Stimulated activated CD8-positive, alpha-beta memory T cell treated with anti-CD3 and anti-CD28 coated beads, Interleukin-12 subunit alpha, Interleukin-12 subunit beta, amount 100 ng/mL, for 4 hours (primary cell): ENCODE data around the gene MTFMT.

ENCODE experiments used
- DNase-seq: peaks from one replicate; pipeline ENCODE4 v3.0.0-alpha.2; 2020; ENCODE audit warnings: low read depth

MTFMT gene

DNA sequence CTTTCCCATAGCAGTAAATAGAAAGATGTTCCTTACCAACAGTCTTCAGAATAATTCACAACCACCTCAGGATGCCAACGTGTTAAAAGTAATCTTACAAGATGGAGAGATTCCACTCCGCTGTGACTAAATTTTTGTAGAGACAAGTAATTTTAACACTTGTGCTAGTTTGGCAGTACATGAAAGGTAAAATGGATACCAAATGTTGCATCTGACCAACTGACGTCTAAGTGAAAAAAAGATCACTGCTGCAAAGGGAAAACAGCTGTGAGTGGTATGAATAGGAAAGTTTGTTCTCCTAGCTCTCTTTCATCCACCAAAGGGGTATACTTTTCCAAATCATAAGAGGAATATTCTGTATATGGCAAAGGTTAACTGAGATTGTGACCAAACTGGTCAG, 42.3 kb downstream of the MTFMT start:
- no peak for DNase-seq

DNA sequence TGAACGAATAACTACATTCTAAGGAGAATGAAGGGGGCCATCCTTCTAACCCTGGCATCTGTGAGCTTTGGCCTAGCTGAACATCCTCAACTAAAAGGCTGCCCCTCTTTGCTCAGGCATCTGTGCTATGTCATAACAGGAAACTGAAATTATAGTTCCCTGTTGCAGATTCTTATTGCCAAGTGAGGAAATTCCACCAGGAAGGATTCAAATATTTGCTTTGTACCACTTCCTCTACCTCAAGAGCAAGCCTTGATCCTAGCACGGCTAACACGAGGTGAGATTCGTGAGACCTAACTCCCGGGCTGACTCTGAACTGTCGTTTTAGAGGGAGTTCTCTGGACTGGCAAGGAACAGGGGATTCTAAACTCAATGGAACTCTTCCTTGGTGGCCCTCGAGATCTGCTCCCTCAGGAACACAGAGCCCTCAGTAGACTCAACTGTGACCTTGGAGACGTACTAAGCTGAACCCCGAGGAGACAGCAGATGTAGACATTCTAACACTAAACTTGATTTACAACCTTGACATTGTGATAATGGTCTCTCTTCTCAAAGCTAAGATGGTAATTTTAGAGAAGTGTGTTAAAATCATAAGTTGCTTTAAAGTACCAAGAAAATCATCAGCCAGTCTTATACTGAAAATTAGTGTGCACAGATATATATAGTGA, 43.9 kb downstream of the MTFMT start:
- no peak for DNase-seq

DNA sequence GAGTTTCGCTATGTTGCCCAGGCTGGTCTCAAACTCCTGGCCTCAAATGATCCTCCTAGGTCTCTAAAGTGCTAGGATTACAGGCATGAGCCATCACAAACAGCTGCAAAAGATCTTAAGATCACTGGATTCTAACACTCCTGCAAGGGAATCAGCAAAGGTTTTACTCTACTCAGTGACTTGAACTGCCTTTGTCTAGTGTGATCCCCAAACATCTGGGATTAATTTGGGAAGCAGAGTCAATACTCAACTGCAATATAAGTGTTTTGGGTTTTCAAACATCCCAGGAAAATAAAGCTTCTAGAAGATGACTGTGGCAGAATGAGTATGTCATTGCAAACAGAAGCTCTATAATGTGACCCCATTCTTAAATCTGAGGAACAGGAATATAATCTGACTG, 47.0 kb downstream of the MTFMT start:
- DNase-seq, result no peak

- DNase-seq, result no peak
Observed at GRCh38 chr15:64981812-64982431, 47.5 kb downstream of the MTFMT start.

GRCh38 chr15:64979252-64979710, 50.2 kb downstream of the MTFMT start:
- no peak for DNase-seq

GRCh38 chr15:64975390-64975789, 54.0 kb downstream of the MTFMT start:
- no peak for DNase-seq

DNA sequence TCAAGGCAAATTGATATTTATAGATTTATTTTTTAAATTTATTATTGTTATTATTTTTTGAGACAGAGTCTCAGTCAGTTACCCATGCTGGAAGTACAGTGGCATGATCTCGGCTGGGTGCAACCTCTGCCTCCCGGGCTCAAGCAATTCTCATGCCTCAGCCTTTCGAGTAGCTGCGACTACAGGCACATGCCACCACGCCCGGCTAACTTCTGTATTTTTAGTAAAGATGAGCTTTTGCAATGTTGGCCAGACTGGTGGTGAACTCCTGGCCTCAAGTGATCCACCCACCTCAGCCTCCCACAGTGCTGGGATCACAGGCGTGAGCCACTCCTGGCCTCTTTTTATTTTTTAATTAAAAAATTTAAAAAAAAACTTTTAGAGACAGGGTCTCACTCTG, 58.7 kb downstream of the MTFMT start:
- DNase-seq, result no peak

GRCh38 chr15:64969401-64969800, 60.0 kb downstream of the MTFMT start:
- no peak for DNase-seq

DNA sequence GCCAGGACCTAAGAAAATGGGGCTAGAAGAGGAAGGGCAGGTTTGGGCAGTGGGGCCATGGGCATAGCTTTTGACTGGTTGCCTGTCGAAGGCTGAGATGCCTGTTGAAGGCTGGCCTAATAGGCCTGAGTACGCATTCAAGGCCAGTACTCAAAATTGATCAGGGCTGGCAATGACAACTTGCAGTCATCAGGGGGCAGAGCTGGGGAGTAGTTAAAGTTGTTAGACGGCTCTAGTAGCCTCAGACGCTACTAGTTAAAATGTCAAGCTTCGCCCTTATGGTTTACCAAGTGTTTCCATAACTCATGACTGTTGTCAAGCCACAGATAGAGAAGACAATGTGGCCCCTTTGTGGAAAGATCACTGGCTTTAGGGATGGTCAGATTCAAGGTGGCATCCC, 68.4 kb downstream of the MTFMT start:
- no peak for DNase-seq

DNA sequence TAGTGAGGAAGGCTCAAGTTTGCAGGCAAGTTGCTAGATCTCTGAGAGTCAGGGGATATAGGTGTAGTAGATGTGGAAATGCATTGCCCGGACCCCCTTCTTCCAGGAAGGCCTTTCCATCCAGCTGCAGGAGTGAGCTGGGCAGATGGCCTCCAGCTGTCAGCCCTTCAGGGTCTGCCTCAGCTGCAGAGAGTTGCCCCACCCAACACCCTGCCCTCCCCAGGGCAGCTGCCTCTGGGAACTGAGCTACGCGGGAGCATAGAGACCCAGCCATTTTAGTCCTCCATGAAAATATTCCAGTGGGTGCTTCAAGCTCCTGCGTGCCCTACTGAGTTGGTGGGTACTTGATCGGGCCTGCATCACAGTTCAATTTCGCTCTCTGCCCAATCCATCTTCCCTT, 69.3 kb downstream of the MTFMT start:
- no peak for DNase-seq

- DNase-seq, result no peak
Observed at GRCh38 chr15:64959128-64959527, 70.3 kb downstream of the MTFMT start.

DNA sequence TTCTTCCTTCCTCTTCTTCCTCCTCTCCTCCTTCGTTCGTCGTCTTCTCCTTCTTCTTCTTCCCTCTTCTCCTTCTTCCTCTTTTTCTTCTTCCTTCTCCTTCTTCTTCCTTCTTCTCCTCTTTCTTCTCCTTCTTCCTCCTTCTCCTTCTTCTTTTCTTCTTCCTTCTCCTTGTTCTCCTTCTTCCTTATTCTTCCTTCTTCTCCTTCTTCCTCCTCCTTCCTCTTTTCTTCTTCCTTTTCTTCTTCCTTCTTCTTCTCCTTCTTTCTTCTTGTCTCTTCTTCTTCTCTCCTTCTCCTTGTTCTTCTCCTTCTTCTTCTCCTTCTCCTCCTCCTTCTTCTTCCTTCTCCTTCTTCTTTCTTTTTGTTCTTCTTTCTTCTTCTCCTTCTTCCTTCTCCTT, 75.0 kb downstream of the MTFMT start:
- no peak for DNase-seq

- no peak for DNase-seq
Observed at GRCh38 chr15:64951777-64952418, 77.5 kb downstream of the MTFMT start.
